ENCODE results near the gene HOXB1. TPM values are rescaled to one million over a fixed set of nuclear protein-coding genes. Genes with fewer than 3 reads are reported as not detected.
A peak's percentile ranks its signal among the peaks of the same experiment; 100 is the strongest.

The HOXB1 gene
- polyA plus RNA-seq, 1 of the 3 experiments (the other 2 are of a cell fraction), result not detected

- no peaks in the 10 kb centered on the region for H3K79me2 ChIP-seq (ENCODE audit: insufficient read depth)
- DNase-seq, result no peak
- H3K9me3 ChIP-seq, result no peaks in the 10 kb centered on the region
- no peak overlapping the region for H3K27ac ChIP-seq (ENCODE audit: low read depth in 2 of 2, low read length in 1 of 2)
- H3K4me1 ChIP-seq (ENCODE audit: control insufficient read depth in 1 of 2, insufficient read depth in 2 of 2, low read depth in 1 of 2, low read length in 1 of 2), result no peaks in the 10 kb centered on the region
- peak; percentile 29 for TF ChIP-seq PBX3 (IDR thresholded peaks at IDR 0.05)
- TF ChIP-seq YY1 (IDR thresholded peaks at IDR 0.05; ENCODE audit: low read depth), result no peak
- H4K20me1 ChIP-seq (ENCODE audit: insufficient read depth), result no peaks in the 10 kb centered on the region
- ChIA-PET POLR2A (no interaction called here), CTCF (interaction anchor here (1.3 to 1.6 kb wide), 3 partner anchors 11 to 47 kb away, joined by 3 to 7 read pairs (median 3); no protein-coding TSS in a partner anchor)
- no peak overlapping the region for H3K4me3 ChIP-seq (ENCODE audit: low read depth in 2 of 2, low read length in 1 of 2)
- peaks cover 63% of the 10 kb centered on the region for H3K27me3 ChIP-seq (ENCODE audit: insufficient read depth)
- no peak overlapping the region for H2AFZ ChIP-seq (ENCODE audit: low read depth)
- no peaks in the 10 kb centered on the region for H3K36me3 ChIP-seq (replicated peaks in 1 of 2; ENCODE audit: control insufficient read depth in 1 of 2, insufficient read depth in 2 of 2, low read length in 1 of 2)
- no peak overlapping the region for H3K4me2 ChIP-seq
- no peak overlapping the region for H3K9ac ChIP-seq
- 26% methylated on average over 5 of the region's 5 CpGs for WGBS (ENCODE audit: low lambda C conversion rate)
- no peaks in the 10 kb centered on the region for H3F3A ChIP-seq (replicated peaks; ENCODE audit: insufficient read depth)
- H3K9me2 ChIP-seq, result no peaks in the 10 kb centered on the region
Observed at GRCh38 chr17:48503747-48504146, 27.1 kb downstream of the HOXB1 start.

GRCh38 chr17:48502901-48503300 lies 27.9 kb downstream of the HOXB1 start:
- peaks cover 63% of the 10 kb centered on the region for H3K27me3 ChIP-seq (ENCODE audit: insufficient read depth)
- no peak overlapping the region for H3K4me3 ChIP-seq (ENCODE audit: low read depth in 2 of 2, low read length in 1 of 2)
- H3K4me1 ChIP-seq (ENCODE audit: control insufficient read depth in 1 of 2, insufficient read depth in 2 of 2, low read depth in 1 of 2, low read length in 1 of 2), result no peaks in the 10 kb centered on the region
- no peak overlapping the region for H3K27ac ChIP-seq (ENCODE audit: low read depth in 2 of 2, low read length in 1 of 2)
- H3F3A ChIP-seq (replicated peaks; ENCODE audit: insufficient read depth), result no peaks in the 10 kb centered on the region
- no peaks in the 10 kb centered on the region for H3K79me2 ChIP-seq (ENCODE audit: insufficient read depth)
- ChIA-PET CTCF (interaction anchor here (1.3 to 1.6 kb wide), 3 partner anchors 13 to 46 kb away, joined by 3 read pairs; no protein-coding TSS in a partner anchor), POLR2A (no interaction called here)
- no peaks in the 10 kb centered on the region for H4K20me1 ChIP-seq (ENCODE audit: insufficient read depth)
- DNase-seq, result no peak
- TF ChIP-seq IRF3 (IDR thresholded peaks at IDR 0.05; ENCODE audit: low read depth, low read length) (no peak), EP300 (IDR thresholded peaks at IDR 0.05; ENCODE audit: borderline replicate concordance in 1 of 2, low read depth in 1 of 2, low read length in 1 of 2) (no peak), RAD21 (IDR thresholded peaks at IDR 0.05; ENCODE audit: low read length) (no peak), ELF1 (IDR thresholded peaks at IDR 0.05) (no peak), NFIC (IDR thresholded peaks at IDR 0.05; ENCODE audit: borderline replicate concordance) (no peak), RCOR1 (IDR thresholded peaks at IDR 0.05; ENCODE audit: low read length) (no peak), JUND (IDR thresholded peaks at IDR 0.05) (no peak), PBX3 (IDR thresholded peaks at IDR 0.05) (no peak), RXRA (IDR thresholded peaks at IDR 0.05; ENCODE audit: borderline replicate concordance, low read depth) (no peak), RFX5 (IDR thresholded peaks at IDR 0.05; ENCODE audit: low read length) (no peak), EZH2phosphoT487 (IDR thresholded peaks at IDR 0.05; ENCODE audit: borderline replicate concordance, low read depth) (no peak)
- no peak overlapping the region for H3K4me2 ChIP-seq
- WGBS (ENCODE audit: low lambda C conversion rate), result 31% methylated on average over 4 of the region's 4 CpGs
- H2AFZ ChIP-seq (ENCODE audit: low read depth), result no peak overlapping the region
- no peak overlapping the region for H3K9ac ChIP-seq
- no peaks in the 10 kb centered on the region for H3K36me3 ChIP-seq (replicated peaks in 1 of 2; ENCODE audit: control insufficient read depth in 1 of 2, insufficient read depth in 2 of 2, low read length in 1 of 2)
- H3K9me3 ChIP-seq, result no peaks in the 10 kb centered on the region
- no peaks in the 10 kb centered on the region for H3K9me2 ChIP-seq

Data from SK-N-SH (cell line).